ENCODE data around the gene DNAJB1. TPM values are rescaled to one million over a fixed set of nuclear protein-coding genes. Genes with fewer than 3 reads are reported as not detected.
"Not testable (repeated sequence)": the region's sequence is repeated elsewhere in the genome, so short reads cannot be mapped to it uniquely, and the experiment has no call there.

Gene DNAJB1
- total RNA-seq, 4 donors from 2014 or later: 67.5 to 669 (median 116) TPM

DNA sequence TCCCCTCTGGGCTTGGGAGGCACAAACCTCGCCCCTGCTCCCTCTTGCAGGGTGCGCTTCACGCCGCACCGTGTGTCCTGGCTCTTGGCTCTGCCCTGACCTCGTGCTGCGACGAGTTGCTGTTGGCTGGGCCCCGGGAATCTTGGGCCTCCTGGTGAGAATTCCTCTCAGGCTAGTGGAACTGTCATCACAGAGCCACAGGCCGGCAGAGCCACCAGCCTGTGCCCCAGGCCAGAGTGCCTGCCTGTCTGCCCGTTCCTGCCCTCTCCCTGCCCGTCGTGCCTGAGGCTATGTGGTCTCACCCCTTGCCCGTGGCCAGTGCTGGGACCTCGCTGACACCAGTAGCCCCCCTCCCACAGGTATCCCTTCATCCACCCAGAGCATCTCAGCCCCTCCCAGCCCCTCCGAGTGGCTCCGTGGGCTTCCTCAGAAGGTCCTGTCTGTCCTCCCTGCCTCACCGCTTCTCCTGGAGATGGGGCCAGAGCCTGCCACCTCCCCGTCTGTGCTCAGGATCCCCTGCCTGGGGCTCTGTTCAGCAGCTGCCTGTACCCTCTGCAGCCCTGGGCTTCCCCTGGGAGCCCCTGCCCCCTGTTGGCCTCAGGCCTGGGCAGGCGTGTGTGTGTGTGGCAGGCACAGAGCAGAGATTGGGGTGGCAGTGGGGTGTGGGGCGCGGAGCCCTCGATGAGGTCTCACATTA, 40.3 kb upstream of the DNAJB1 start:
- TF ChIP-seq, protein P1, sequence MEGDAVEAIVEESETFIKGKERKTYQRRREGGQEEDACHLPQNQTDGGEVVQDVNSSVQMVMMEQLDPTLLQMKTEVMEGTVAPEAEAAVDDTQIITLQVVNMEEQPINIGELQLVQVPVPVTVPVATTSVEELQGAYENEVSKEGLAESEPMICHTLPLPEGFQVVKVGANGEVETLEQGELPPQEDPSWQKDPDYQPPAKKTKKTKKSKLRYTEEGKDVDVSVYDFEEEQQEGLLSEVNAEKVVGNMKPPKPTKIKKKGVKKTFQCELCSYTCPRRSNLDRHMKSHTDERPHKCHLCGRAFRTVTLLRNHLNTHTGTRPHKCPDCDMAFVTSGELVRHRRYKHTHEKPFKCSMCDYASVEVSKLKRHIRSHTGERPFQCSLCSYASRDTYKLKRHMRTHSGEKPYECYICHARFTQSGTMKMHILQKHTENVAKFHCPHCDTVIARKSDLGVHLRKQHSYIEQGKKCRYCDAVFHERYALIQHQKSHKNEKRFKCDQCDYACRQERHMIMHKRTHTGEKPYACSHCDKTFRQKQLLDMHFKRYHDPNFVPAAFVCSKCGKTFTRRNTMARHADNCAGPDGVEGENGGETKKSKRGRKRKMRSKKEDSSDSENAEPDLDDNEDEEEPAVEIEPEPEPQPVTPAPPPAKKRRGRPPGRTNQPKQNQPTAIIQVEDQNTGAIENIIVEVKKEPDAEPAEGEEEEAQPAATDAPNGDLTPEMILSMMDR (IDR thresholded peaks at IDR 0.05): no peak
- no peak for ATAC-seq (ENCODE audit: low FRiP score)
- no peak for DNase-seq (ENCODE audit: low spot score)

DNA sequence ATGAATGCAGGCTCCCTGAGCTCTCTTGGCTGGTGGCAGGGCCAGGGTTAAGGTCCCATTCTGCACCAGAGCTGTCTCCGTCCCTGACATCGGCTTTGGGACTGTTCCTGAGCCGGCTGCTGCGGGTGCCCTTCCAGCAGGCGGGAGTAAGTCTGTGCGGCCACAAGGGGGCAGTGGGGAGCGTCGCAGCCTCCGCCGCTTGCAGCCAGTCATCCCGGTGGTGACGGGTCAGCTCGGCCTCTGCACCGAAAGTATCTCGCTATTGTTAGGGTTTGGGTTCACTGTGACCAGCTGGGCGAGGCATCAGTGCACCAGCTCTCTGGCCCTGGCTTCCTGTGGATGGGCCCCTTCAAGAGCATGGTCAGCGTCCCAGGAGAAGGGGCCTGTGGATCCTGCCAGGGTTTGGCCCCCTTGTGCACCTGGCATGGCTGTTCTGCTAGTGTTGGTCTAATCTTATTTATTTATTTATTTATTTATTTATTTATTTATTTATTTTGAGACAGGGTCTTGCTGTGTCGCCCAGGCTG, 38.5 kb upstream of the DNAJB1 start:
- DNase-seq (ENCODE audit: low spot score) (peak; percentile 44), ATAC-seq (ENCODE audit: low FRiP score) (peak; percentile 66)
- TF ChIP-seq, protein P1 (IDR thresholded peaks at IDR 0.05): peak in 1 of 3 donors; percentile 36

DNA sequence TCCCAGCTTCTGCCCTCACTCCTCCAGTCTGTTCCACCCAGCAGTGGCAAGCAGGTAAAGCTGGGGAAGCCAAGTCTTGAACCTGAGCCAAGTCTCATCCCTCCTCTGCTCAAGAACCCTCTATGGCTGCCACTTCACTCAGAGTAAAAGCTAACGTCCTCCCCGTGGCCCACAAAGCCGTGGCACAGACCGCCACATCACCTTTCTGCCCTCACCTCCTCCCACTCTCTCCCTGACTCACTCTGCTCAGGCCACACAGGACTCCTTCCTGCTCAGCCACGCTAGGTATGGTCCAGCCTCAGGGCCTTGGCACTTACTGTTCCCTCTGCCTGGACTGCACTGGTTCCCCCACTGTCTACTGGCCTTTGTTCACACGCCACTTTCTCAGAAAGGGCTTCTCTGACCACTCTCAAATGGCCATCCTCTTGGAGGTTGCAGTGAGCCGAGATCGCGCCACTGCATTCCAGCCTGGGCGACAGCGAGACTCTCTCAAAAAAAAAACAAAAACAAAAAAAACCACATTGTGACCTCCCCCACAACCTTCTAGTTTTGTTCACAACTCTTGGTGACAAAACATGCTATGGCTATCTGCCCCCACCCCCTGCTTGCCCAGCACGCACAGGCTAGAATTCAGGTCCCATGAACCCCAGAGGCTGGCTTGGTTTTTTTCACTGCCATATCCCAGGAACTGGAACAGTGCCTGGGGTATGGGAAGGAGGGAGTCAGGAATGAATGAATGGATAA, 37.9 kb upstream of the DNAJB1 start:
- no peak for ATAC-seq (ENCODE audit: low FRiP score)
- TF ChIP-seq, protein P1 (IDR thresholded peaks at IDR 0.05): no peak
- DNase-seq (ENCODE audit: low spot score): no peak

DNA sequence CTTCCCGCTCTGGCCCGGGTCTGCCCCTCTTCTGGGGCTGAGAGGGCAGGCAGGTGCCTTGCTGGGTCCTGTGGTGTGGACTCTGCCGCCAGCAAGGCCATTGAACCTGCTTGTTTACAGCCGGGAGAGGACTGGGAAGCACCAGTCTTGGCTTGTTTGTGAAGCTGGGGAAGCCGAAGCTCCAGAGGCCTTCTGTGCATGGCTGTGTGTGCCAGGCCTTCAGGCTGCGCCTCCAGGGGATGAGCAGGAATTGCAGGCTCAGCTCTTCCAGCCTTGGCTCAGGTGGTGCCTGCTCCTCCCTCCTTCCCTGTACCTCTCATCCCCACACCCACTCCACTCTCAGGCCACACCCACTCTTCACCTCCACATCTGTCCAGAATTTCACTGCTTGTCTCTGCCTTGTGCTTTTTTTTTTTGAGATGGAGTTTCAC, 36.2 kb upstream of the DNAJB1 start:
- ATAC-seq (ENCODE audit: low FRiP score) (no peak), DNase-seq (ENCODE audit: low spot score) (no peak)
- TF ChIP-seq, protein P1 (IDR thresholded peaks at IDR 0.05): no peak

DNA sequence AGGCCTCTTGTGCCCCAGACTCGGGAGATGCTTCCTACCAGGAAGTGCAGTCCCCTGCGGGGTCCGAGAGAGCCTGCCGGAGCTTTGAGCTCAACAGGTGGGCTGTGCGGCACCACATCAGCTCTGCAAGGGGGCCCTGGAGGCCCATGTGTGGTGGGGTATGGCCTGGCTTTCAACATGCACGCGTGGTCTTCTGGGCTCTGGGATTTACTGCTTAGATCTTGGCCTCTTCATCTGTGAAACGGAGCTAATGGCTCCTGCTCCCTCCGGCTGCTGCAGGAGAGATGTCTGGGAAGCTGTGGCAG, 35.7 kb upstream of the DNAJB1 start:
- DNase-seq (ENCODE audit: low spot score): no peak
- no peak for ATAC-seq (ENCODE audit: low FRiP score)
- TF ChIP-seq, protein P1 (IDR thresholded peaks at IDR 0.05): no peak

- no peak for ATAC-seq (ENCODE audit: low FRiP score)
- no peak for DNase-seq (ENCODE audit: low spot score)
Measured at GRCh38 chr19:14553042-14553938, 35.1 kb upstream of the DNAJB1 start.

GRCh38 chr19:14552006-14552360, 33.8 kb upstream of the DNAJB1 start:
- ATAC-seq (ENCODE audit: low FRiP score); DNase-seq (ENCODE audit: low spot score): not testable (repeated sequence)

More at GRCh38 chr19:14553042-14553938, 35.1 kb upstream of the DNAJB1 start:
- TF ChIP-seq, protein P1 (IDR thresholded peaks at IDR 0.05): no peak

DNA sequence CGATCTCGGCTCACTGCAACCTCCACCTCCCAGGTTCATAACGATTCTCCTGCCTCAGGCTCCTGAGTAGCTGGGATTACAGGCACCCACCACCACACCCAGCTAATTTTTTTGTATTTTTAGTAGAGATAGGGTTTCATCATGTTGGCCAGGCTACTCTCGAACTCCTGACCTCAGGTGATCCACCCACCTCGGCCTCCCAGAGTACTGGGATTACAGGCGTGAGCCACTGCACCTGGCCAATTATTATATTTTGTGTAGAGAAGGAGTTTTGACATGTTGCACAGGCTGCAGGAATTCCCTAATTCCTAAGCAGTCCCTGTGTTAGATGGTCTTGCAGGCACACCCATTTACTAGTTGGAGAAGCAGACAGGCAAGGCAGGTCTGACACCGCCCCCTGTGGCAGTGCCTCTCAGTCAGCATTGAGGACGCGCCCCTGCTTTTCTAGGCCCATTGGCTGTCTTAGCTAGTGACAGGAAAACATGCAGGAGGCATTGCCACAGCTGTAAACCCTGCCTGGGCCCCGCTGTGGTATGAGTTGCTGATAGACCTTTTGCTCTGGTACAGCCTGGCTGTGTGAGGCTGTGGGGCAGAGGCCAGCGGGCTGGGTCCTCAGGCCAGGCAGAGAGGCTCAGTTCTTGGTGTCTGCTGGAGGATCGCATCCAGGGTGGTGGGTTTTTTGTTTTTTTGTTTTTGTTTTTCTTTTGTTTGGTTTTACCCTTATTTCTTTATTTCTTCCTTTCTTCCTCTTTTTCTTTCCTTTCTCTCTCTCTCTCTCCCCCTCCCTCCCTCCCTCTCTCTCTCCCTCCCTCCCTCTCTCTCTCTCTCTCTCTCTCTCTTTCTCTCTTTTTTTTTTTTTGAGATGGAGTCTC, 33.2 kb upstream of the DNAJB1 start:
- not testable (repeated sequence) for DNase-seq (ENCODE audit: low spot score)
- ATAC-seq (ENCODE audit: low FRiP score): peak; percentile 56

Data from omental fat pad (tissue), 4 donors.